SK-N-SH (cell line): ENCODE results near the gene SMIM20.

ENCODE experiments used
- CHD2 ChIP-seq: fragments of 150-350 bp; IDR thresholded peaks from 2 replicates; pipeline ENCODE4 v1.6.1; 2018; ENCODE audit warnings: low read length; ENCODE audit not compliant: partially characterized antibody
- FOXJ3 ChIP-seq: sonication (generic); formaldehyde crosslinking; IDR thresholded peaks from 2 replicates; pipeline ENCODE4 v1.5.1; 2020; ENCODE audit warnings: mild to moderate bottlenecking, missing genetic modification reagents
- GABPA ChIP-seq: IDR thresholded peaks from 2 replicates; pipeline ENCODE4 v1.4.0; 2012; ENCODE audit warnings: low read depth, mild to moderate bottlenecking
- MXI1 ChIP-seq: IDR thresholded peaks from 2 replicates; pipeline ENCODE4 v1.6.1; 2012; ENCODE audit warnings: mild to moderate bottlenecking, low read depth, low read length, improper control_type of control experiment
- POLR2AphosphoS5 ChIP-seq: IDR thresholded peaks from 2 replicates; pipeline ENCODE4 v1.6.1; 2012; ENCODE audit warnings: low read depth, low read length
- RAD21 ChIP-seq: IDR thresholded peaks from 2 replicates; pipeline ENCODE4 v1.6.1; 2012; ENCODE audit warnings: mild to moderate bottlenecking, low read length
- RFX5 ChIP-seq: IDR thresholded peaks from 2 replicates; pipeline ENCODE4 v1.6.1; 2012; ENCODE audit warnings: mild to moderate bottlenecking, improper control_type of control experiment, low read length
- TAF1 ChIP-seq: IDR thresholded peaks from 2 replicates; pipeline ENCODE4 v1.6.1; 2012; ENCODE audit warnings: low read depth, mild to moderate bottlenecking, low read length, moderate library complexity, borderline replicate concordance
- TEAD4 ChIP-seq: IDR thresholded peaks from 2 replicates; pipeline ENCODE4 v1.4.0; 2012; ENCODE audit warnings: mild to moderate bottlenecking, borderline replicate concordance; ENCODE audit not compliant: insufficient read depth
- TF ChIP-seq, protein P1 (sequence below): IDR thresholded peaks from 2 replicates; pipeline ENCODE4 v1.4.0; 2012; ENCODE audit warnings: low read depth, borderline replicate concordance
- TF ChIP-seq, protein P2 (sequence below): fragments of 200-600 bp; sonication (generic); IDR thresholded peaks from 2 replicates; pipeline ENCODE4 v1.6.1; 2017; ENCODE audit warnings: antibody characterized with exemption, mild to moderate bottlenecking, moderate library complexity
- TF ChIP-seq, protein P3 (sequence below): IDR thresholded peaks from 2 replicates; pipeline ENCODE4 v1.4.0; 2012; ENCODE audit warnings: low read depth
- TF ChIP-seq, protein P4 (sequence below): IDR thresholded peaks from 2 replicates; pipeline ENCODE4 v1.4.0; 2012; ENCODE audit warnings: low read depth, borderline replicate concordance
- TF ChIP-seq, protein P5 (sequence below): fragments of 150-350 bp; IDR thresholded peaks from 2 replicates; pipeline ENCODE4 v1.6.1; 2017; ENCODE audit warnings: antibody characterized with exemption, low read length, low read depth, borderline replicate concordance

DNA sequence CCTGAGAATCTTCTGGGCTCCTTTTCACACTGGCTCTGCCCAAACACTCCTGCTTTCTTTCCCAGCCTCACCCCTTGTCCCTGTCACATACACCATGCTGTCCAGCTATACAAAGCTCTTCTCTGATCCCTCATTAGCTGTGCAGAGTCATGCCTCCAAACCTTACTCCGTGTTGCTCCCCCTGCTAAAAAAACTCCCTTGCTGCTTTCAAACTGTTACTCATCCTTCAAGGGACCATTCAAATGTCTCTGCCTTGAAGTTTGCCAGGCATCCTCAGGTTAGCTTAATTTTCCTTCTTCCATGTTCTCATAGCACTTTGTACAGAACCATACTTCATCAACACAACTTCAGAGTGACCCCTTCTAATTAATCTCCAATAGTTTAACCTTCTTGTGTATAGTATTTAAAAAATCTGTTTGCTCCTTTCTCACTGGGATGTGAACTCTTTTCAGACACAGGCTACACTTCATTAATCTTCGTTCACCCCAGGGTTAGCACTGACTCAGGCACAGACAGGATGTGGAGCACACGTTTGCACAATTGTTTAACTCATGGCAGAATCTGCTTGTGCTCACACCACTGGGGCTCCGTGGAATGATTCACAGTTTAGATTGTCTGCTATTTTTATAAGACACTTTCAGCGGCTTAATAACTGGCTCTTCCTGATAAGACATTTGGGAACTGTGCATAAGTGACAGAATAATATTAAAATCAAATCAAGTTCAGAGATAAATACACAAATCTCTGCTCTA is 29.8 kb upstream of the SMIM20 start:
- TF ChIP-seq POLR2AphosphoS5, result no peak
- TF ChIP-seq TEAD4, result no peak
- TF ChIP-seq RAD21, result no peak
- TF ChIP-seq, protein P1, sequence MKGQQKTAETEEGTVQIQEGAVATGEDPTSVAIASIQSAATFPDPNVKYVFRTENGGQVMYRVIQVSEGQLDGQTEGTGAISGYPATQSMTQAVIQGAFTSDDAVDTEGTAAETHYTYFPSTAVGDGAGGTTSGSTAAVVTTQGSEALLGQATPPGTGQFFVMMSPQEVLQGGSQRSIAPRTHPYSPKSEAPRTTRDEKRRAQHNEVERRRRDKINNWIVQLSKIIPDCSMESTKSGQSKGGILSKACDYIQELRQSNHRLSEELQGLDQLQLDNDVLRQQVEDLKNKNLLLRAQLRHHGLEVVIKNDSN, result no peak
- TF ChIP-seq, protein P2, sequence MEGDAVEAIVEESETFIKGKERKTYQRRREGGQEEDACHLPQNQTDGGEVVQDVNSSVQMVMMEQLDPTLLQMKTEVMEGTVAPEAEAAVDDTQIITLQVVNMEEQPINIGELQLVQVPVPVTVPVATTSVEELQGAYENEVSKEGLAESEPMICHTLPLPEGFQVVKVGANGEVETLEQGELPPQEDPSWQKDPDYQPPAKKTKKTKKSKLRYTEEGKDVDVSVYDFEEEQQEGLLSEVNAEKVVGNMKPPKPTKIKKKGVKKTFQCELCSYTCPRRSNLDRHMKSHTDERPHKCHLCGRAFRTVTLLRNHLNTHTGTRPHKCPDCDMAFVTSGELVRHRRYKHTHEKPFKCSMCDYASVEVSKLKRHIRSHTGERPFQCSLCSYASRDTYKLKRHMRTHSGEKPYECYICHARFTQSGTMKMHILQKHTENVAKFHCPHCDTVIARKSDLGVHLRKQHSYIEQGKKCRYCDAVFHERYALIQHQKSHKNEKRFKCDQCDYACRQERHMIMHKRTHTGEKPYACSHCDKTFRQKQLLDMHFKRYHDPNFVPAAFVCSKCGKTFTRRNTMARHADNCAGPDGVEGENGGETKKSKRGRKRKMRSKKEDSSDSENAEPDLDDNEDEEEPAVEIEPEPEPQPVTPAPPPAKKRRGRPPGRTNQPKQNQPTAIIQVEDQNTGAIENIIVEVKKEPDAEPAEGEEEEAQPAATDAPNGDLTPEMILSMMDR, result no peak
- TF ChIP-seq, protein P3, sequence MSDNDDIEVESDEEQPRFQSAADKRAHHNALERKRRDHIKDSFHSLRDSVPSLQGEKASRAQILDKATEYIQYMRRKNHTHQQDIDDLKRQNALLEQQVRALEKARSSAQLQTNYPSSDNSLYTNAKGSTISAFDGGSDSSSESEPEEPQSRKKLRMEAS, result no peak
- TF ChIP-seq, protein P4, sequence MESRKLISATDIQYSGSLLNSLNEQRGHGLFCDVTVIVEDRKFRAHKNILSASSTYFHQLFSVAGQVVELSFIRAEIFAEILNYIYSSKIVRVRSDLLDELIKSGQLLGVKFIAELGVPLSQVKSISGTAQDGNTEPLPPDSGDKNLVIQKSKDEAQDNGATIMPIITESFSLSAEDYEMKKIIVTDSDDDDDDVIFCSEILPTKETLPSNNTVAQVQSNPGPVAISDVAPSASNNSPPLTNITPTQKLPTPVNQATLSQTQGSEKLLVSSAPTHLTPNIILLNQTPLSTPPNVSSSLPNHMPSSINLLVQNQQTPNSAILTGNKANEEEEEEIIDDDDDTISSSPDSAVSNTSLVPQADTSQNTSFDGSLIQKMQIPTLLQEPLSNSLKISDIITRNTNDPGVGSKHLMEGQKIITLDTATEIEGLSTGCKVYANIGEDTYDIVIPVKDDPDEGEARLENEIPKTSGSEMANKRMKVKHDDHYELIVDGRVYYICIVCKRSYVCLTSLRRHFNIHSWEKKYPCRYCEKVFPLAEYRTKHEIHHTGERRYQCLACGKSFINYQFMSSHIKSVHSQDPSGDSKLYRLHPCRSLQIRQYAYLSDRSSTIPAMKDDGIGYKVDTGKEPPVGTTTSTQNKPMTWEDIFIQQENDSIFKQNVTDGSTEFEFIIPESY, result no peak
- no peak for TF ChIP-seq FOXJ3
- TF ChIP-seq RFX5, result no peak
- TF ChIP-seq, protein P5, sequence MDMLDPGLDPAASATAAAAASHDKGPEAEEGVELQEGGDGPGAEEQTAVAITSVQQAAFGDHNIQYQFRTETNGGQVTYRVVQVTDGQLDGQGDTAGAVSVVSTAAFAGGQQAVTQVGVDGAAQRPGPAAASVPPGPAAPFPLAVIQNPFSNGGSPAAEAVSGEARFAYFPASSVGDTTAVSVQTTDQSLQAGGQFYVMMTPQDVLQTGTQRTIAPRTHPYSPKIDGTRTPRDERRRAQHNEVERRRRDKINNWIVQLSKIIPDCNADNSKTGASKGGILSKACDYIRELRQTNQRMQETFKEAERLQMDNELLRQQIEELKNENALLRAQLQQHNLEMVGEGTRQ, result no peak
- TF ChIP-seq MXI1, result no peak
- TF ChIP-seq TAF1, result no peak
- no peak for TF ChIP-seq CHD2
- no peak for TF ChIP-seq GABPA
